CD4-positive, alpha-beta T cell (primary cell): ENCODE measurements around the gene FHOD3. TPM values are rescaled to one million over a fixed set of nuclear protein-coding genes. Genes with fewer than 3 reads are reported as not detected.

ENCODE experiments used
- ATAC-seq: fragments of 200-7000 bp; cut with Tn5 transposase; one replicate; pipeline ENCODE4 v1.10.0; 2022; ENCODE audit warnings: mild to moderate bottlenecking; ENCODE audit not compliant: poor library complexity
- CTCF ChIA-PET: fragments of 350-600 bp; sonication (Branson Sonifier 250); formaldehyde crosslinking; loops from one replicate; lab custom pipeline; 2021; ENCODE audit warnings: antibody characterized with exemption, inconsistent platforms; lab: Charles Lee
- POLR2A ChIA-PET: fragments of 350-600 bp; sonication (Branson Sonifier 250); formaldehyde crosslinking; loops from one replicate; lab custom pipeline; 2021; ENCODE audit warnings: antibody characterized with exemption, inconsistent platforms; lab: Charles Lee
- DNase-seq, 14 experiments: peaks; one replicate each; pipeline ENCODE4 v3.0.0-alpha.2; 2013 to 2020; ENCODE audit warnings: mixed read lengths in 2 of 14
- H3K27ac ChIP-seq, 2 donors: one replicate each; pipeline versions ENCODE4 v1.5.1 to v1.7.0; 2013; ENCODE audit warnings: low read length in 2 of 2, low read depth in 1 of 2, mild to moderate bottlenecking in 1 of 2
- H3K27me3 ChIP-seq, 2 experiments: 1 replicate in 1 of 2; 2 replicates in 1 of 2; pipeline versions ENCODE4 v1.6.1 to v1.7.0; 2013; ENCODE audit warnings: low read length in 2 of 2, control low read depth in 1 of 2, mild to moderate bottlenecking in 1 of 2, moderate library complexity in 1 of 2; ENCODE audit not compliant: insufficient read depth in 2 of 2, control insufficient read depth in 1 of 2
- H3K36me3 ChIP-seq: one replicate; pipeline ENCODE4 v1.6.1; 2013; ENCODE audit warnings: low read length, control low read depth; ENCODE audit not compliant: insufficient read depth
- H3K4me1 ChIP-seq: one replicate; pipeline ENCODE4 v1.6.1; 2013; ENCODE audit warnings: low read length, control low read depth; ENCODE audit not compliant: insufficient read depth
- H3K4me3 ChIP-seq: one replicate; pipeline ENCODE4 v1.5.1; 2013; ENCODE audit warnings: mild to moderate bottlenecking, low read length, moderate library complexity
- H3K9me3 ChIP-seq, 2 experiments: 1 replicate in 1 of 2; 2 replicates in 1 of 2; pipeline versions ENCODE4 v1.6.1 to v1.7.0; 2013; ENCODE audit warnings: low read length in 2 of 2, mild to moderate bottlenecking in 2 of 2, control low read depth in 1 of 2, moderate library complexity in 1 of 2; ENCODE audit not compliant: control insufficient read depth in 1 of 2, insufficient read depth in 1 of 2
- H3K27ac Mint-ChIP-seq: one replicate; pipeline ENCODE4 v1.8.0; 2020; ENCODE audit warnings: mixed read lengths
- H3K27me3 Mint-ChIP-seq: one replicate; pipeline ENCODE4 v1.8.0; 2021; ENCODE audit warnings: mixed read lengths
- H3K36me3 Mint-ChIP-seq: one replicate; pipeline ENCODE4 v1.8.0; 2021; ENCODE audit warnings: low read depth, mixed read lengths
- H3K4me1 Mint-ChIP-seq: one replicate; pipeline ENCODE4 v1.8.0; 2021; ENCODE audit warnings: low read depth, mixed read lengths
- H3K4me3 Mint-ChIP-seq: one replicate; pipeline ENCODE4 v1.8.0; 2020; ENCODE audit warnings: mild to moderate bottlenecking, mixed read lengths
- H3K9me3 Mint-ChIP-seq: one replicate; pipeline ENCODE4 v1.8.0; 2020; ENCODE audit warnings: mixed read lengths
- intact Hi-C, 2 experiments: fragments of 100-400 bp; cut with DNase I in 1 of 2; cut with micrococcal nuclease in 1 of 2; formaldehyde crosslinking; loops; one replicate each; pipeline versions ENCODE4 v1.15.1 to v1.9.0; 2023 to 2025; cut with DNase I, micrococcal nuclease
- total RNA-seq, 174 experiments: library from RNA in 2 of 174; stranded (reverse) in 2 of 174; gene quantifications; one replicate each; pipeline ENCODE4 v1.2.3 and lab custom pipeline; 2021 to 2026
- TF ChIP-seq, protein P1 (sequence below): fragments of 200-600 bp; IDR thresholded peaks from one replicate; pipeline ENCODE4 v1.8.0; 2022; ENCODE audit warnings: antibody characterized with exemption, mild to moderate bottlenecking

Gene FHOD3
- total RNA-seq, 2 experiments from 2014 or later: not detected

DNA sequence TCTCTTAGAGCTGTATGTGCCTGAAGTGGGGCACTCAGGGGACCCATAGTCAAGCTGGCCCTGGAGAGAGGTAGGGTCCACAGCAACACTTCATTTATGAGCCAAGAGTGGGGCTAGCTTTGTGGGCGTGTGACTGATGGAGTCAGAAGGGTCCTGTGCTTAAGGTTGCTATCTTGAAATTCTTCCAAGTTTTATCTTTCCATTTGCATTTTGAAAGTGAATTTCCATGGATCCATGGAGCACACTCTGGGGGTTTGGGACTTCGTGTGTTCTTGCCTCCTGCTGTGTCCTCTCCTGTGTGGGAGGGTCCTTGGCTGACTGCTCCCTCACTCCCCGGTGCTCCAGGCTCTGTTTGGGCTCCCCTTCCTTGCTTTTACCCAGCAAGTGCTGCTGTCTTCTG is 50.8 kb downstream of the FHOD3 start:
- Mint-ChIP-seq H3K9me3 (no peaks in the 10 kb centered on the region), H3K27ac (no peak overlapping the region), H3K27me3 (peaks cover 43% of the 10 kb centered on the region), H3K36me3 (no peaks in the 10 kb centered on the region), H3K4me1 (no peaks in the 10 kb centered on the region), H3K4me3 (no peak overlapping the region)
- ChIA-PET POLR2A (no interaction called here), CTCF (no interaction called here)
- Histone ChIP-seq H3K4me1 (no peaks in the 10 kb centered on the region), H3K36me3 (no peaks in the 10 kb centered on the region), H3K27me3 (peaks cover 2 to 4% of the 10 kb centered on the region in 2 experiments), H3K27ac (no peak overlapping the region), H3K4me3 (no peak overlapping the region), H3K9me3 (no peaks in the 10 kb centered on the region)
- TF ChIP-seq, protein P1, sequence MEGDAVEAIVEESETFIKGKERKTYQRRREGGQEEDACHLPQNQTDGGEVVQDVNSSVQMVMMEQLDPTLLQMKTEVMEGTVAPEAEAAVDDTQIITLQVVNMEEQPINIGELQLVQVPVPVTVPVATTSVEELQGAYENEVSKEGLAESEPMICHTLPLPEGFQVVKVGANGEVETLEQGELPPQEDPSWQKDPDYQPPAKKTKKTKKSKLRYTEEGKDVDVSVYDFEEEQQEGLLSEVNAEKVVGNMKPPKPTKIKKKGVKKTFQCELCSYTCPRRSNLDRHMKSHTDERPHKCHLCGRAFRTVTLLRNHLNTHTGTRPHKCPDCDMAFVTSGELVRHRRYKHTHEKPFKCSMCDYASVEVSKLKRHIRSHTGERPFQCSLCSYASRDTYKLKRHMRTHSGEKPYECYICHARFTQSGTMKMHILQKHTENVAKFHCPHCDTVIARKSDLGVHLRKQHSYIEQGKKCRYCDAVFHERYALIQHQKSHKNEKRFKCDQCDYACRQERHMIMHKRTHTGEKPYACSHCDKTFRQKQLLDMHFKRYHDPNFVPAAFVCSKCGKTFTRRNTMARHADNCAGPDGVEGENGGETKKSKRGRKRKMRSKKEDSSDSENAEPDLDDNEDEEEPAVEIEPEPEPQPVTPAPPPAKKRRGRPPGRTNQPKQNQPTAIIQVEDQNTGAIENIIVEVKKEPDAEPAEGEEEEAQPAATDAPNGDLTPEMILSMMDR: no peak
- ATAC-seq: no peak
- no peak for DNase-seq
- intact Hi-C loops: no loop called here

DNA sequence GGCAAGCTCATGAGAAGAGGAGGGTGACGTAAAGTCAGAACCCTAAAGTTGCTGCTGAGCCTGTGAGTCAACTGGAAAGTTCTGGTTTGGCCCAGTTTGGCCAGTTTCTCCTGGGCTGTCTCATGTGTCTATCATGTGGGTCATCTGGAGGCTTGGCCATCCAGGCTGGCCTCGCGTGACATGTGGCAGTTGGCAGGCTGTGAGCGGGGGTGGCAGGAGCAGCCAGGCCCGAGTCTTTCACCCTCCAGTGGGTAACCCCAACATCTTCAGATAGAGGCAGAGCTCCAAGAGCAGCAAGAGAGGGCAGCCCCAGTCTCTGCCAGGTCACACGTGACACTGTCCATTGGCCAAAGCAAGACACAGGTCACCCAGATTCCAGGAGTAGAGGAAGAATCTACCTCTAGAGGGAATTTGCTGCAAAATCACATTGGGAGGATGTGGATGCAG is 51.5 kb downstream of the FHOD3 start:
- ATAC-seq (no peak), DNase-seq (no peak)
- no peak overlapping the region for H3K27ac ChIP-seq
- Mint-ChIP-seq H3K9me3 (no peaks in the 10 kb centered on the region), H3K27me3 (peaks cover 43% of the 10 kb centered on the region), H3K27ac (no peak overlapping the region), H3K36me3 (no peaks in the 10 kb centered on the region), H3K4me1 (no peaks in the 10 kb centered on the region), H3K4me3 (no peak overlapping the region)
- CTCF ChIA-PET: no interaction called here
- POLR2A ChIA-PET: no interaction called here
- no peaks in the 10 kb centered on the region for H3K9me3 ChIP-seq
- H3K4me1 ChIP-seq: no peaks in the 10 kb centered on the region
- intact Hi-C loops: no loop called here
- H3K27me3 ChIP-seq: peaks cover 2 to 4% of the 10 kb centered on the region in 2 experiments
- no peak overlapping the region for H3K4me3 ChIP-seq
- TF ChIP-seq, protein P1: no peak
- H3K36me3 ChIP-seq: no peaks in the 10 kb centered on the region

DNA sequence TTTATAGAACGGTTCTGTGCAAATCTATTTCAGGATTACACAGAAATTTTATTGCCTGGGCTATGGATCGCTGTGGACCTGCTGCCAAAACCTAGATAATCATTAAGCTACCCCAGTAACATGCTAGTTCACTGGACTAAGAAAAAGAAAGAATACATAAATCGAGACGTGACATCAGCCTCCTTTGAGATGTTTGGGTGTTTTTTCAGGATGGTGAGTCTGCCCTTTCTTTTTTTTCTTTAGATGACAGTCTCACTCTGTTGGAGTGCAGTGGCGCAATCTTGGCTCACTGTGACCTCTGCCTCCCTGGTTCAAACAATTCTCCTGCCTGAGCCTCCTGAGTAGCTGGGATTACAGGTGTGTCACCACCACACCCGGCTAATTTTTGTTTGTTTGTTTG is 52.0 kb downstream of the FHOD3 start:
- Mint-ChIP-seq H3K36me3 (no peaks in the 10 kb centered on the region), H3K9me3 (no peaks in the 10 kb centered on the region), H3K27ac (no peak overlapping the region), H3K4me1 (no peaks in the 10 kb centered on the region), H3K27me3 (peaks cover 43% of the 10 kb centered on the region), H3K4me3 (no peak overlapping the region)
- no peak for DNase-seq
- H3K36me3 ChIP-seq: no peaks in the 10 kb centered on the region
- intact Hi-C loops: no loop called here
- no peak overlapping the region for H3K27ac ChIP-seq
- no peak overlapping the region for H3K4me3 ChIP-seq
- ChIA-PET POLR2A (no interaction called here), CTCF (no interaction called here)
- no peaks in the 10 kb centered on the region for H3K9me3 ChIP-seq
- H3K27me3 ChIP-seq: peaks cover 2 to 4% of the 10 kb centered on the region in 2 experiments
- ATAC-seq: no peak
- TF ChIP-seq, protein P1: no peak
- no peaks in the 10 kb centered on the region for H3K4me1 ChIP-seq
